Measurements from ENCODE around the gene ADAM20.
"Not testable (repeated sequence)": the region's sequence is repeated elsewhere in the genome, so short reads cannot be mapped to it uniquely, and the experiment has no call there.

ADAM20 gene

DNA sequence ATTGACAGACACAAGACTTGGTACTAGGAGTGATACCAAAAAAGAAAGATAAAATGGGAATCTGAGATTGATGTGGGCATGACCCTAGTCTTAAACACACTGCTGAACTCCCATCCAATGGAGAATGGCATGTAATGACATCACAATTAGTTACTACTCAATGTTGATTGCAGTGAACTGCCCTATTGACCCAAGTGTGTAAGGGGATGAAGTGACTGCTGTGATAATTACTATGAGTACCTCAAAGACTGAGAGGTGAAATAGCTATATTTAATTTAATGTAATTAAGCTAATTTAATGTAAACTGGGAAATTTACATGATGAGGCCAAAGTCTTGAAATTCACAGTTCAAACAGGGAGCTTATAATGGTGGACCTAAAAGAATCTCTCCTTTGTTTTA, at the start of gene ADAM20:
TSS of gene ADAM20 (minus strand) at position 101 of the 400 bp plus-strand sequence. CDS start 10,247 bp downstream, outside the sequence.
- no peak for DNase-seq (ENCODE audit: low read depth in 2 of 2)

DNA sequence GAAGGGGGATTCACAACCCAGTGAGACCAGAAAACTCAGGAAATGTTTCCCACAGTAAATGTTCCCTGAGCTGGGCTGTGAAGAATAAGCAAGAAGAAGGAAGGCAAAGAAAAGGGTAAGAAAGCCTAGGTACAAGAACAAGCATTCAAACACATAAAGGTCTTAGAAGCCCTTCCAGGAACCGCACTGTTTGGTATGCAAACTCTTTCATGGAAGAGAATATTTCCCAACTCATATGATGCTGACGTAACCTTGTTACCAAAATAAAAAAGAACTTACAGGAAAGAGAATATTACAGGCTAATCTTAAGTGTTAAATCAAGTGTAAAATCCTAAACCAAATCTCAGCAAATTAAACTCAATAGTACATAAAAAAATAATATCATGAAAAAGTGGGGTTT, 42.1 kb upstream of the ADAM20 start:
- no peak for DNase-seq (ENCODE audit: low read depth in 2 of 2)

DNA sequence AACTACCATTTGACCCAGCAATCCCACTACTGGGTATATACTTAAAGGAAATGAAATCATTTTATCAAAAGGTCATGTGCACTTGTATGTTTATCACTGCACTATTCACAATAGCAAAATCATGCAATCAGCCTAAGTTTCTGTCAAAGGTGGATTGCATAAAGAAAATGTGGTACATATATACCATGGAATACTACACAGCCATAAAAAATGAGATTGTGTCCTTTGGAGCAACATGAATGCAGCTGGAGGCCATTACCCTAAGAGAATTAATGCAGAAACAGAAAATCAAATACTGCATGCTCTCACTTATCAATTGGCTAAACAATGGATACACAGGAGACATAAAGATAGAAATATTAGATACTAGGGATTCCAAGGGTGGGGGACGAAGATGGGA, 38.2 kb upstream of the ADAM20 start:
- DNase-seq (ENCODE audit: low read depth in 2 of 2), result no peak

DNA sequence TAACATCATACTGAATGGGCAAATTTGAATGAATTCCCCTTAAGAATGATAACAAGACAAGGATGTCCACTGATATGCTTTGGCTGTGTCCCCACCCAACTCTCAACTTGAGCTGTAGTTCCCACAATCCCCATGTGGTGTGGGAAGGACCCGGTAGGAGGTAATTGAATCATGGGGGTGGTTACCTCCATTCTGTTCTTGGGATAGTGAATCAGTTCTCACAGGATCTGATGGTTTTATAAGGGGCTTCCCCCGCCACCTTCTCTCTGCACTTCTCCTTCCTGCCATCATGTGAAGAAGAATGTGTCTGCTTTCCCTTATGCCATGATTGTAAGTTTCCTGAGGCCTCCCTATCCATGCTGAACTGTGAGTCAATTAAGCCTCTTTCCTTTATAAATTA, 36.3 kb upstream of the ADAM20 start:
- DNase-seq (ENCODE audit: low read depth in 2 of 2), result no peak

DNA sequence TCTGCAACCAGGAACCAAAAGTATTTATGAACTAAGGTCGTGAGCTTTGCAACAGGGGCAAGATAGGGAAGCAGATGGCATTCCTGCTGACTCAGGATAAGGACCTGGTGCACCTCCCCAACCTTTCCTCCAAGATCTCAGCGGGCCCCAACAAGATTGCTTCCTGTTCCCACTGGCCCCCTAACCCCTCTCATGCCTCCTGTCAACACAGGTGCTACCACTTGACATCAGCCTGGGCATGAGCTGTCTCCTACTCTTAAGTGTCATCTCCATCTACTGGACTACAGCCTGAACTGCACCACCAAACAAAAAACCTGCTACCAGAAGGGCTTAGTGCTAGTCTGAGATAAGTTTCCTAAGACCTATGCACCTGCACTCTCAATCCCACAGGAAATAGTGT, 33.0 kb upstream of the ADAM20 start:
- no peak for DNase-seq (ENCODE audit: low read depth in 2 of 2)

DNA sequence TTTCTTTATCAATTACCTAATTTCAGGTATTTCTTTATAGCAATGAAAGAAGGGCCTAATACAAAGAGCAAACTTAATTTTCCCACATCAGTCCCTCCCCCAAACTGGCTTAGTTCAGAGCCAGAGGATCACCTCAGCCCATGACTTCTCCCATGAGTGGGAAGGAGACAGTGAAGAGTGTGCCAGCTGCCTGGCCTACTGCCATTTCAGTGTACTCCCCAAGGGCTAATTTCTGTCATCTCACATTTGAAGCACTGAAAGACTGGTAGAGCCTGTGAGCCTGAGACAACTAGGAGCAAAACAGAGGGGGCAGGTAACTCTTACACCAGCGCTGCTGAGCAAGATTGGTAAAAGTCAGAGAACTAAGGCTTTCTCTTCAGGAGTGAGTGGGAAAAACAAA, 29.1 kb upstream of the ADAM20 start:
- DNase-seq (ENCODE audit: low read depth in 2 of 2), result no peak

DNA sequence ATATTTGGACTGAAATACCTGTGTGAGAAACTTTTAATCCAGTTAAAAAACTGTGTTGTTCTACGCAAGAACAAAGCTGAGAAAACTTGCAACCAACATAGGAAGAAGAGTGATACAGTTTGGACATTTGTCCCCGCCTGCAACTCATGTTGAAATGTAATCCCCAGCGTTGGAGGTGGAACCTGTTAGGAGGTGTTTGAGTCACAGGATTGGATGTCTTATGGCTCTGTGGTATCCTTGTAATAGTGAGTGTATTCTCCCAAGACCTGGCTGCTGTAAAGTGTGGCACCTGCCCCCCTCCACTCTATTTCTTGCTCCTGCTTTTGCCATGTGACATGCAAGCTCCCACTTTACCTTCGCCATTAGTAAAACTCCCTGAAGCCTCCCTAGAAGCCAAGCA, 28.6 kb upstream of the ADAM20 start:
- no peak for DNase-seq (ENCODE audit: low read depth in 2 of 2)

DNA sequence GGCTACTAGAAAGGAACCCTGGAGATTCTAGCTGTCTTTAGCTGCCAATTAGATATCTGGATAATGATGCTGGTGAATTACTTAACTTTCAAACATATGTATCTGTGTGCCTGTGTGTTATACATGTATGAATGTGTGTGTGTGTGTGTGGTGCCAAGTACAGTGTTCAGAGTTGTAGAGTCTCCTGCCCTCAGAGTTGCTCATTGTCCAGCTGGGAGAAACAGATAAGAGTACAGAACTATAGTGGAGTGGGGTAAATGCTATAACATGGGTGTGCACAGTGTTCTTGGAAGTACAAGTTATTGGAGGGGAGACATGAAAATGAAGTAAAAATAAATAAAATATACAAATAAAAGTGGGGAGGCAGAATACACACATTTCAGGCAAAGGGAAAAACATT, 23.6 kb upstream of the ADAM20 start:
- DNase-seq (ENCODE audit: low read depth in 2 of 2), result no peak

DNA sequence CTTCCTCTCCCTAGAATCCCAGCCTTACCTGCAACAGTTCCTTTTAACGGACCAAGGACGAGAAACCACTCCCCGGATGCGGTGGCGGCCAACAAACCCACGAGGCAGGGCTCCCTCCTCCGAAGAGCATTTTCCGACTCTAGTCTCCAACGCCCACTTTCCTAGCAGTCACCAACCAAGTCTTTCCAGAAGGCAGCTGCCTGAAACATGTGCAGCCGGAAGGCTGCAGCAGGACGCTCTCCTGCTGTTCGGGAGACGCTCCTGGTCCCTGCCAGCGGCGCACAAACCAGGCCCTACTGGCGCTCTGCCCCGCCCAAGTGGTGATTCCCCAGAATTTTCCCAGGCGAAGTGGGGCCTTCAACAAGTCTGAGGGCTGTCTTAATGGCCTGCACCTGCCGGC, 21.1 kb upstream of the ADAM20 start:
- no peak for DNase-seq (ENCODE audit: low read depth in 2 of 2)

DNA sequence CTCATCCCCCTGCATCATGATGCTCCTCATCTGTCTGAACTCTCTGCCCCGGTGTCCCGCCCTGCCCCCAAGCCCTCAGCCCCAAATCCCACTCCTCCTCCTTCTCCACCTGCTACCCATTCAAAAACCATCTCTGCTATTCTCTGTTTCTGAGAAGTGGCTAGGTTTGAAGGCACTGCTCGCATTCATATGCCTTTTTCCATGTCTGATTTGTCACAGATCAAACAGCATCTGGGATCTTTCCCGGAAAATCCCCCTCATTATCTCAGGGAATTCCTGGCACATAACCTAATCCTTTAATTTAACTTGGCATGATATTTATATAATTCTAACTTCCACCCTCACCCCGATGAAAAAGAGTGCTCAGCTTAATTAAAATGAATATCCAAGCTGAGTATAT, 3.3 kb upstream of the ADAM20 start:
- DNase-seq (ENCODE audit: low read depth in 2 of 2), result no peak

DNA sequence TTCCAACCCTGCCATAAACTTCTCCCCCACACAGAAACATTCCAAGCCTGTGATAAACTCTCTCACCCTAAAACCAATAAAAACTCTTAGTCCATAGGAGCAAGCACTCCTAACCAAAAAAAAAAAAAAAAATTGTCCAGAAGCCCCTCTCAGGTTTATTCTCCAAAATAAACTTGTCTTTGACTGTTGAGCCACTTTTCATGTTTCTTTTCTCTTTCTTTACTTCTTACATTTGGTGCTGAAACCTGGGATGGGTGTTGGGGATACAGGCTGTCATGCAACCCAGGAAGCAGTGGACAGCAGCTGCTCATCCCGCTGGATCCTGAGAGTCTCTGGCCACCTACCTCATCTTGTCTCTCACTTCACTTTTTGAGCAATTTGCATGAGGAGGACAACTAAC, 2.0 kb upstream of the ADAM20 start:
- DNase-seq (ENCODE audit: low read depth in 2 of 2), result no peak

DNA sequence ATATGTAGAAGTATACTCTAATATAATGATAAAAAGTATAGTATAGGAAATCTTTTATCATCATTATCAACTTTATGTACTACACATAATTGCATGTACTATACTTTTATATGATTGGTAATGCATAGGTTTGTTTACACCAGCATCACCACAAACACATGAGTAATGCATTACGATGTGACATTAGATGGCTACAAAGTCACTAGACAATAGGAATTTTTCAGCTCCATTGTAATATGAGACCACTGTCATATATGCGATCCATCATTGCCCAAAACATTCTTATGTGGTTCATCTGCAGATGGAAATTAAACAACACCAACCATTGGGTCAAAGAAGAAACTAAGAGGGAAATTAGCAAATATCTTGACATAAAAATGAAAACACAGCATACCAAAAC, 4.4 kb downstream of the ADAM20 start:
- no peak for DNase-seq (ENCODE audit: low read depth in 2 of 2)

DNA sequence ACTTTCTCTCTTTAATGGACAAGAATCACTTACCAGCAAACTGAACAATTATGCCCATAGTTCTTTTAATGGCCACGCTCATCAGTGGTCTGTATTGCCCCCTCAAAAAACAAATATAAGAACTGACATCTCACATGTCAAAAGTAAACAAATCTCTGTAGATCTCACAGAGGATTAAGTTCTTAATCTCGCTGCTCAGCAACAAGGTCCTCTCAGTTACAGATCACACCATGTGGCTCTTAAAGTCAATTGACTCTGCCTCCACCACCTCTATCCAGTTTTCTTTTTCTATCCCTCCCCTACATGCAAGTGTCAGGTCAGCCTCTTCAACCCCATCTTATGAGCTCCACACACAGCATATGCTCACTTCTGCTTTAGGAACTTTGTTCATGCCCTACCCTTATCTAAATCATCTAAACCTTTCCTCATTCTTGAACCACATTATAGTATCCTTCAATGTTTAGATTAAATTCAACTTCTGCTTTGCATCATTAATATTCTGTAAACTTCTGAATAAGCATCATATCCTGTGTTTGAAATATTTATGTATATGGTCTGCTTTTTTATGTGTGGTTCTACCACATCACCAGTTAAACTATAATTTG, 7.2 kb downstream of the ADAM20 start:
- DNase-seq (ENCODE audit: low read depth in 2 of 2), result no peak

DNA sequence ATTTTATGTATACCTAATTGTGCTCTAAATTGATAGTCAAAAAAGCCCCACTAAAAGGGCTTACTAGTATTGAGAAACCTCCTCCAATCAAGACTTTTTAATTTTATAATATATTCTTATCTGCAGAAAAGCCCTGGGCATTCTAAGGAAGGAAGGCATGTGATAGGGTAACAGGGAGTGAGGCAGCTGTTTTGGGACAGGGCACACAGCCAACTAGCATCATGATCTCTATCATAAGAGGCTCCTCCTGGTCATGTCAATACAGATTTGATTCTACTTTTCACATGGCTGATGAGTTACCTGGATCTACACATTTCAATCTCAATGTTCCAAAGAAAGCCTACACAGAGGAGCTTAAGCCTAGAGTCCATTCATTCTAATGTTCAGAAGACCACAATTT, 9.1 kb downstream of the ADAM20 start:
- DNase-seq (ENCODE audit: low read depth in 2 of 2), result no peak

DNA sequence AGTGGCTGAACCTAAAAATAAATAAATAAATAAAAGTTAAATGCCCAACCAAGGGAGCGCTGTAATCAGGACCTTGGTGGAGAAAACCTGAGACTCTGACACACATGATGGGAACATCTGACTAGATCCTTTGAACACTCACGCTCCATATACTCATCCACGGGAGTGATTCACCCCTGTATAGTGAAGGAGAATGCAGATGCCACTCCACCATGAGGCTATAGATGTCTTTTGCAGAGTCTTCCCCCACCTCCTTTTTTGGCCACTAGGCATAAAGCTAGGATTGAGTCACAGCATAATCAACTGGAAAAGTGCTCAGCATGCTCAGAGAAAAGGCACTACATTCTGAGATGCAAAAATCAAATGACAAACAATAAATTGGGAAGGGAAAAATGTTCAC, 19.0 kb downstream of the ADAM20 start:
- no peak for DNase-seq (ENCODE audit: low read depth in 2 of 2)

DNA sequence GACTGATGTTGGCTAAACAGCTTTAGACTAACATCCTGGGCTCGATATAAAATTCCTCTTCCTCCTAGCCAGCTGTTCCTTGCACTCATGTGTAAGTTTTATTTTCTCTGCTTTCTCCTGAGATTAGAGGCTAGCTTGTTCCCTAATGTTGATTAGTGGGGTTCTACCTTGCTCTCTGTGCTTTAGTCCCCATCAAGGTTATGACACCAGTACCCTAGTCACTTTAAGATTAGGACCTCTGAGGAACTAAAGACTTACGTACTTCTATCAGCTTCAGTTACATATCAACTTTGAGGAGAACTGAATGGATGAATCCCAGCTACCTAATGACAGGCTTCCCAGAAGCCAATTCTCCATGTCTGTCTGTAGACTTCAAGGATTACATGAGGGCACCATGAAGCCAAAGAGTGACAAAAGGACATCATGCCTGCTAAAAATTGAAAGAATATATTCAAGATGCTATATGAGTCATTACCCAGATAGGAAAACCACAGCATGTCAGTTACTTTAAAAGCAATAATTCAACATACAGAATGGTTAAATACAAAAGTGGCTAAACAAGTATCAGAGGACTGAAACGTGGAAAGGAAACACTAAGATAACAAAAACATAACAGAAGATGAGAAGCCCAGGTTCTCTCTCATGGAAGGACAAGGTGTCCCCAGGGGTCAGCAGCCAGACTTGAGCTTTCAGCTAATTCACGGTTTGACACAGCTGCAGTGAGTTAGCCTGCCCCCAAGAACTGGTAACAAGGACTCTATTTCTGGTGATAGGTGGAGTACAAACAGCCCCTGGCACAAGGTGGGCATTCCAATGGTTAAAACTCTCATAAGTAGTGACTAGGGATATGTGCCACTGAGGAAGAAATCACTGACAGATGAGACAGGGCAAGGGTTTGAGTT, 20.4 kb downstream of the ADAM20 start:
- DNase-seq (ENCODE audit: low read depth in 2 of 2), result no peak

DNA sequence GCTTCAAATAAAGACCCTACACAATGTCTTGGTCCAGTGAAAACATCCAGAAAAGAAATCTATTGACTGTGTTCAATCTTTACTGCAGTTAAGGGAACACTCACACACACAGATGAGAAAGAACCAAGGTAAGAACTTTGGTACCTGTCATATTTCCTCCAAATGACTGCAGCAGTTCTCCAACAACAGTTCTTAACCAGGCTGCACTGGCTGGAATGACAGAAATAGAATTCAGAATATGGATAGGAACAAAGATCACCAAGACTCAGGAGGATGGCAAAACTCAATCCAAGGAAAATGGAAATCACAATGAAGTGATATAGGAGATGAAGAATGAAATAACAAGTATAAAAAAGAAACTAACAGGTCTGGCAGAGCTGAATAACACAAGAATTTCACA, 36.6 kb downstream of the ADAM20 start:
- DNase-seq (ENCODE audit: low read depth in 2 of 2), result no peak

DNA sequence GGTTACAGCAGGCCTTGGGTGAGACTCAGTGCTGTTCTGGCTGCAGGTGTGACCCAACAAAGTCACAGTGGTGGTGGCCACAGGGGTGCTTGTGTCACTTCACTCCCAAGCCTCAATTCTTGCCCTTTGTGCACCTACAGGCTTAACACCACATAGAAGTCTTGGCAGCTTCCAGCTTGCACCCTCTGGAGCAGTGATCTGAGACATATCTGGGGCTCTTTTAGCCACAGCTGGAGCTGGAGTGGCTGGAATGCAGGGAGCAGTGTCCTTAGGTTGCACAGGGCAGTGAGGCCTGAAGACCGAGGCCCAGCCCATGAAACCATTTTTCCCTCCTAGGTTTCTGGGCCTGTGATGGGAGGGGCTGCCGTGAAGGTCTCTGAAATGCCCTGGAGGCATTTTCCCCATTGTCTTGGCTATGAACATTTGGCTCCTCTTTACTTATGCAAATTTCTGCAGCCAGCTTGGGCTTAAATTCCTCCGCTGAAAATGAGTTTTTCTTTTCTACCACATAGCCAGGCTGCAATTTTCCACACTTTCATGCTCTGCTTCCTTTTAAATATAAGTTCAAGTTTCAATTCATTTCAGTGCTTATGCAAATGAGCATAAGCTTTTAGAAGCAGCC, 45.1 kb downstream of the ADAM20 start:
- no peak for DNase-seq (ENCODE audit: low read depth in 2 of 2)

DNA sequence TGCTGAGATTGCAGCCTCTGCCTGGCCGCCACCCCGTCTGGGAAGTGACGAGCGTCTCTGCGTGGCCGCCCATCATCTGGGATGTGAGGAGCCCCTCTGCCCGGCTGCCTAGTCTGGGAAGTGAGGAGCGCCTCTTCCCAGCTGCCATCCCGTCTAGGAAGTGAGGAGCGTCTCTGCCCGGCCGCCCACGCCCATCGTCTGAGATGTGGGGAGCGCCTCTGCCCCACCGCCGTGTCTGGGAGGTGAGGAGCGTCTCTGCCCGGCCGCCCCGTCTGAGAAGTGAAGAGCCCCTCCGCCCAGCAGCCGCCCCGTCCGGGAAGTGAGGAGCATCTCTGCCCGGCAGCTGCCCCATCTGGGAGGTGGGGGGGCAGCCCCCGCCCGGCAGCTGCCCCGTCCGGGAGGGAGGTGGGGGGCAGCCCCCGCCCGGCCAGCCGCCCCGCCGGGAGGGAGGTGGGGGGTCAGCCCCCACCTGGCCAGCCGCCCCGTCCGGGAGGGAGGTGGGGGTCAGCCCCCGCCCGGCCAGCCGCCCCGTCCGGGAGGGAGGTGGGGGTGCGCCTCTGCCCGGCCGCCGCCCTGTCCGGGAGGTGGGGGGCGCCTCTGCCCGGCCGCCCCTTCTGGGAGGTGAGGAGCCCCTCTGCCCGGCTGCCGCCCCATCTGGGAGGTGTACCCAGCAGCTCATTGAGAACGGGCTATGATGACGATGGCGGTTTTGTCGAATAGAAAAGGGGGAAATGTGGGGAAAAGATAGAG, 57.3 kb downstream of the ADAM20 start:
- DNase-seq (ENCODE audit: low read depth in 2 of 2), result not testable (repeated sequence)

DNA sequence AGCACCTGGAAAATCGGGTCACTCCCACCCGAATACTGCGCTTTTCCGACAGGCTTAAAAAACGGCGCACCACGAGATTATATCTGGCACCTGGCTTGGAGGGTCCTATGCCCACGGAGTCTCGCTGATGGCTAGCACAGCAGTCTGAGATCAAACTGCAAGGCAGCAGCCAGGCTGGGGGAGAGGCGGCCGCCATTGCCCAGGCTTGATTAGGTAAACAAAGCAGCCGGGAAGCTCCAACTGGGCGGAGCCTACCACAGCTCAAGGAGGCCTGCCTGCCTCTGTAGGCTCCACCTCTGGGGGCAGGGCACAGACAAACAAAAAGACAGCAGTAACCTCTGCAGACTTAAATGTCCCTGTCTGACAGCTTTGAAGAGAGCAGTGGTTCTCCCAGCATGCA, 59.3 kb downstream of the ADAM20 start:
- not testable (repeated sequence) for DNase-seq (ENCODE audit: low read depth in 2 of 2)

DNA sequence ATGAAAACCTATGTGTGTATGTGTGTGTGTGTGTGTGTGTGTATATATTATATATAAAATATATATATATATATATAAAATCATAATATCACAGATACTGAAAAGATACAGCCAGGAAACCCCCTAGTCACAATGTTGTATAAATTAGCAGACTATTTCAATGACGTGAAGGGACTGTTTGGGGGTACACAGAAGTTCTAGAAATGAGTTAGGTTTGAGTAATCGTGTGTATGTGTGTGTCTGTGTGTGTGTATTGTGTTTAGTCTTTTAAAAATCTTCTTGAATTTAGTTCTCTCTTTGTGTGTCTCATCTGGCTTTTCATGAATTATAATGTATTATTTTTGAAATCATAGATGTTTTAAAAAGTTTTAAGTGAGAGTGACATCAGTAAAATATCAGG, 61.0 kb downstream of the ADAM20 start:
- DNase-seq (ENCODE audit: low read depth in 2 of 2), result no peak
